HG03469 (cell line): ENCODE data around the gene SYF2.

Experiments
- ATAC-seq: cut with Tn5 transposase; IDR thresholded peaks from one replicate; pipeline ENCODE4 v1.9.1; 2021; ENCODE audit warnings: mild to moderate bottlenecking, moderate library complexity, moderate number of reproducible peaks; ENCODE audit not compliant: unreplicated experiment

The SYF2 gene

GRCh38 chr1:25186161-25187007 is 45.9 kb downstream of the SYF2 start:
- ATAC-seq: no peak

GRCh38 chr1:25185409-25186160 is 46.7 kb downstream of the SYF2 start:
- no peak for ATAC-seq

GRCh38 chr1:25184001-25184762 is 48.1 kb downstream of the SYF2 start:
- no peak for ATAC-seq

- ATAC-seq: no peak
Observed at GRCh38 chr1:25183126-25183980, 48.9 kb downstream of the SYF2 start.

GRCh38 chr1:25182629-25183028 is 49.7 kb downstream of the SYF2 start:
- no peak for ATAC-seq

GRCh38 chr1:25180996-25181395 is 51.3 kb downstream of the SYF2 start:
- no peak for ATAC-seq

GRCh38 chr1:25178917-25179561 is 53.3 kb downstream of the SYF2 start:
- no peak for ATAC-seq

GRCh38 chr1:25174730-25175612 is 57.3 kb downstream of the SYF2 start:
- ATAC-seq: no peak

GRCh38 chr1:25174363-25174729 is 58.0 kb downstream of the SYF2 start:
- ATAC-seq: no peak

- no peak for ATAC-seq
Observed at GRCh38 chr1:25173809-25174340, 58.4 kb downstream of the SYF2 start.
